Right lobe of liver (tissue), 6 donors: ENCODE data around the gene HSPBP1. TPM values are rescaled to one million over a fixed set of nuclear protein-coding genes. Genes with fewer than 3 reads are reported as not detected.

Experiments used
- ATAC-seq, 4 donors: fragments of 200-7000 bp; cut with Tn5 transposase; one replicate each; pipeline ENCODE4 v1.9.1; 2020; ENCODE audit warnings: mild to moderate bottlenecking in 4 of 4, moderate library complexity in 4 of 4
- DNase-seq, 3 donors: peaks; one replicate each; pipeline ENCODE4 v3.0.0-alpha.2; 2020
- H3K27ac ChIP-seq, 3 donors: fragments of 200-600 bp; one replicate each; pipeline ENCODE4 v1.8.0; 2022
- H3K27me3 ChIP-seq, 2 donors: fragments of 200-600 bp; one replicate each; pipeline ENCODE4 v1.8.0; 2022
- H3K36me3 ChIP-seq, 4 donors: fragments of 200-600 bp; sonication (generic) in 1 of 4; one replicate each; pipeline versions ENCODE4 v1.5.1 to v1.8.0; 2017 to 2022; ENCODE audit warnings: control low read depth in 1 of 4
- H3K4me1 ChIP-seq, 4 donors: fragments of 200-600 bp; sonication (generic) in 1 of 4; one replicate each; pipeline versions ENCODE4 v1.5.1 to v1.8.0; 2017 to 2022; ENCODE audit warnings: control low read depth in 1 of 4
- H3K4me3 ChIP-seq, 3 donors: fragments of 200-600 bp; one replicate each; pipeline ENCODE4 v1.8.0; 2022
- H3K9me3 ChIP-seq, 4 donors: fragments of 200-600 bp; sonication (generic) in 1 of 4; one replicate each; pipeline versions ENCODE4 v1.5.1 to v1.8.0; 2017 to 2022; ENCODE audit warnings: control low read depth in 1 of 4
- CTCF ChIP-seq, 4 donors: fragments of 200-600 bp in 3 of 4; fragments of 450-650 bp in 1 of 4; IDR thresholded peaks; one replicate each; pipeline versions ENCODE4 v1.5.1 to v1.8.0; 2016 to 2022; ENCODE audit warnings: antibody characterized with exemption in 4 of 4, mild to moderate bottlenecking in 2 of 4
- POLR2A ChIP-seq: fragments of 450-650 bp; IDR thresholded peaks from one replicate; pipeline ENCODE4 v1.6.1; 2017; ENCODE audit warnings: antibody characterized with exemption, mild to moderate bottlenecking
- WGBS: methylation state at CpG from one replicate; pipeline ENCODE4 v1.1.6; 2018; ENCODE audit warnings: low coverage, low lambda C conversion rate; ENCODE audit not compliant: insufficient coverage; ENCODE audit errors: missing lambda C conversion rate; 5-methylcytosine and 5-hydroxymethylcytosine counted together
- intact Hi-C, 2 donors: fragments of 100-400 bp; cut with DNase I; formaldehyde crosslinking; loops; one replicate each; pipeline versions ENCODE4 v1.11.2 to v1.14.1; 2022
- total RNA-seq, 6 experiments: library from RNA; depleted of rRNA in 2 of 6; stranded (reverse); fragments of >200 nt in 2 of 6; fragmentation: NEBNext Ultra II Directional in 3 of 6; extraction: Animal tissue kit (Norgen Biotek cat#: 25700) in 3 of 6; gene quantifications; one replicate each; pipeline versions ENCODE4 v1.1.0 to v1.2.4, GENCODE V29; 2016 to 2023
- donor health status: DM: no; HTN: yes; CAD: no.
- donor health status: DM: no; HTN: no; CAD: no.
- donor health status: DM: no; HTN: no; CAD: no.
- donor health status: DM: no; HTN: yes; CAD: no.
- donor health status: DM: no; HTN: yes; CAD: no.

HSPBP1 gene
- total RNA-seq, 6 experiments from 2014 or later = 11.3 to 28.3 (median 15.6) TPM

DNA sequence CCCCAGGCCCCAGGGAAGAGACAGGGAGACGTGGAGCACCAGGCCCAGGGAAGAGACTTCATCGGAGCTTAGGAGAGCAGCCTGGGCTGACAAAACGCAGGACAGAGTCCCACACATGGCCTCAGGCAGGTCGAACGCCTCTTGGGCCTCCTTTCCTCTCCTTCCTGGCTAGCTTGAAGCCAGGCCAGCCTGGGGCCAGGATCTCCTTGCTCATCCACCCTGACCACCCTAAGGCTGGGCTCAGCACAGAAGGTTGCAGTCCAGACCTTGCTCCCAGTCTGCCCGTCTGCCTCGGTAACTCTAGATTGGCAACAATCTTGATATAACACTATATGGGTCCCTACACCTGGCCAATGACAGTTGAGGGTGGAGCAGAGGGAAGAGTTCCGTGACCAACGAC lies 31.2 kb downstream of the HSPBP1 start:
- peaks cover 0 to 29% (median 6%) of the 10 kb centered on the region in 4 donors for H3K36me3 ChIP-seq
- 90% methylated on average over 2 of the region's 9 CpGs for WGBS
- DNase-seq = no peak
- intact Hi-C loops = no loop called here
- ATAC-seq = no peak
- no peak overlapping the region for H3K27ac ChIP-seq
- H3K4me1 ChIP-seq = no peaks in the 10 kb centered on the region
- no peak for TF ChIP-seq POLR2A
- no peak for TF ChIP-seq CTCF (IDR thresholded peaks at IDR 0.05)
- no peak overlapping the region for H3K4me3 ChIP-seq
- H3K27me3 ChIP-seq = no peaks in the 10 kb centered on the region
- no peaks in the 10 kb centered on the region for H3K9me3 ChIP-seq

- 80% methylated on average over 2 of the region's 10 CpGs for WGBS
- H3K27me3 ChIP-seq = no peaks in the 10 kb centered on the region
- H3K4me3 ChIP-seq = no peak overlapping the region
- peaks cover 0 to 33% (median 9%) of the 10 kb centered on the region in 4 donors for H3K36me3 ChIP-seq
- no peaks in the 10 kb centered on the region for H3K9me3 ChIP-seq
- ATAC-seq (no peak), DNase-seq (no peak)
- H3K4me1 ChIP-seq = no peaks in the 10 kb centered on the region
- no peak for TF ChIP-seq POLR2A
- no peak for TF ChIP-seq CTCF (IDR thresholded peaks at IDR 0.05)
- intact Hi-C loops = no loop called here
- no peak overlapping the region for H3K27ac ChIP-seq
These were observed 31.7 kb downstream of the HSPBP1 start for GRCh38 chr19:55248166-55248675.

DNA sequence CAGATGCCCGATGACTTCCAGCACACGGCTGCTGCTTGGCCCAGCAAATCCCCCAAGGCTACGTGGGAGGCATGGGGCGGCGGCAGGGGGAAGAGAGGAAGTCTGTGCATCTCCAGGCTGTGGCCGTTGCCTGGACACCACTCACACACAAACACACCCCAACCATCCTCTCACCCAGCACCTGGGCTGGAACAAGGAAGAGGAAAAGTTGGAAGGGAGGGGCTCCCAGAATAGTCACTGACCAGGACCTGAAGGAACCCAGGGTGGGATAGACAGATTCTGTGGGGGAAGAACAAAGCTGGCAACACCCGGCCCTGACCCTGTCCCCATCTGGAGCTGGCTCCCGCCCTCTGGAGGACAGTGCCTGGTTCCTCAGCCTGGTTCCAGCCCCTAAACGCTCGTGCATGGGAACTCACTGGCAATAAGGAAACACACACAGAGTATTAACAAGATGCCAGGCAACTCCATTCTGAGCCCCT lies 32.2 kb downstream of the HSPBP1 start:
- DNase-seq = no peak
- Histone ChIP-seq H3K27me3 (no peaks in the 10 kb centered on the region), H3K36me3 (peaks cover 0 to 35% (median 11%) of the 10 kb centered on the region in 4 donors), H3K9me3 (no peaks in the 10 kb centered on the region), H3K27ac (no peak overlapping the region), H3K4me3 (no peak overlapping the region), H3K4me1 (no peaks in the 10 kb centered on the region)
- intact Hi-C loops = no loop called here
- TF ChIP-seq CTCF (IDR thresholded peaks at IDR 0.05) (no peak), POLR2A (no peak)
- WGBS = 37% methylated on average over 5 of the region's 10 CpGs
- peak in 1 of 4 donors; percentile 22 for ATAC-seq

- Histone ChIP-seq H3K4me1 (no peaks in the 10 kb centered on the region), H3K36me3 (peaks cover 0 to 44% (median 15%) of the 10 kb centered on the region in 4 donors), H3K4me3 (no peak overlapping the region), H3K27ac (no peak overlapping the region), H3K9me3 (no peaks in the 10 kb centered on the region), H3K27me3 (no peaks in the 10 kb centered on the region)
- no peak for ATAC-seq
- no peak for DNase-seq
- intact Hi-C loops = no loop called here
- no peak for TF ChIP-seq POLR2A
- no peak for TF ChIP-seq CTCF (IDR thresholded peaks at IDR 0.05)
- 91% methylated on average over 9 of the region's 40 CpGs for WGBS
These were observed 33.2 kb downstream of the HSPBP1 start for GRCh38 chr19:55246462-55247451.
